HUES6 (cell line): ENCODE measurements around the gene MEX3D.
"Not testable (repeated sequence)": the region's sequence is repeated elsewhere in the genome, so short reads cannot be mapped to it uniquely, and the experiment has no call there.

Source experiments
- H3K27ac ChIP-seq: 2 replicates; pipeline ENCODE4 v1.7.0; 2013; ENCODE audit warnings: low read depth, mild to moderate bottlenecking, low read length, inconsistent platforms
- H3K27me3 ChIP-seq: 2 replicates; pipeline ENCODE4 v1.6.1; 2013; ENCODE audit warnings: low read length; ENCODE audit not compliant: control insufficient read depth, insufficient read depth
- H3K36me3 ChIP-seq: 2 replicates; pipeline ENCODE4 v1.6.1; 2013; ENCODE audit warnings: low read length; ENCODE audit not compliant: control insufficient read depth, insufficient read depth
- H3K4me1 ChIP-seq: 2 replicates; pipeline ENCODE4 v1.6.1; 2013; ENCODE audit warnings: low read length; ENCODE audit not compliant: control insufficient read depth, insufficient read depth
- H3K4me3 ChIP-seq: 2 replicates; pipeline ENCODE4 v1.5.1; 2013; ENCODE audit warnings: low read depth, low read length
- H3K9ac ChIP-seq: one replicate; pipeline ENCODE4 v1.6.1; 2013; ENCODE audit warnings: mild to moderate bottlenecking, low read length
- H3K9me3 ChIP-seq: 2 replicates; pipeline ENCODE4 v1.6.1; 2013; ENCODE audit warnings: low read depth, low read length; ENCODE audit not compliant: control insufficient read depth, insufficient read depth

MEX3D gene

GRCh38 chr19:1530856-1531255 is 37.3 kb downstream of the MEX3D start:
- not testable (repeated sequence) for H3K4me3 ChIP-seq, H3K27ac ChIP-seq, H3K9me3 ChIP-seq, H3K9ac ChIP-seq, H3K36me3 ChIP-seq, H3K4me1 ChIP-seq
- peaks cover 42% of the 10 kb centered on the region for H3K27me3 ChIP-seq

GRCh38 chr19:1529430-1529816 is 38.7 kb downstream of the MEX3D start:
- H3K9ac ChIP-seq, result no peak overlapping the region
- H3K36me3 ChIP-seq, result no peaks in the 10 kb centered on the region
- H3K4me3 ChIP-seq, result no peak overlapping the region
- no peaks in the 10 kb centered on the region for H3K9me3 ChIP-seq
- peaks cover 56% of the 10 kb centered on the region for H3K27me3 ChIP-seq
- H3K4me1 ChIP-seq, result peaks cover 2% of the 10 kb centered on the region; the same call in 1 of the 2 replicates
- H3K27ac ChIP-seq, result no peak overlapping the region

- H3K27ac ChIP-seq, result no peak overlapping the region
- peaks cover 62% of the 10 kb centered on the region for H3K27me3 ChIP-seq
- peaks cover 4% of the 10 kb centered on the region; the same call in 1 of the 2 replicates for H3K4me1 ChIP-seq
- H3K9ac ChIP-seq, result no peak overlapping the region
- no peaks in the 10 kb centered on the region for H3K36me3 ChIP-seq
- no peaks in the 10 kb centered on the region for H3K9me3 ChIP-seq
- no peak overlapping the region for H3K4me3 ChIP-seq
These were observed 39.3 kb downstream of the MEX3D start for GRCh38 chr19:1528596-1529429.

- Histone ChIP-seq H3K4me3 (no peak overlapping the region), H3K4me1 (peaks cover 4% of the 10 kb centered on the region; the same call in 1 of the 2 replicates), H3K36me3 (no peaks in the 10 kb centered on the region), H3K9ac (no peak overlapping the region), H3K27ac (no peak overlapping the region), H3K9me3 (no peaks in the 10 kb centered on the region), H3K27me3 (peaks cover 71% of the 10 kb centered on the region)
These were observed 40.3 kb downstream of the MEX3D start for GRCh38 chr19:1527650-1528309.

GRCh38 chr19:1526979-1527649 is 41.0 kb downstream of the MEX3D start:
- Histone ChIP-seq H3K4me1 (peaks cover 4% of the 10 kb centered on the region; the same call in 1 of the 2 replicates), H3K27ac (no peak overlapping the region), H3K36me3 (no peaks in the 10 kb centered on the region), H3K4me3 (no peak overlapping the region), H3K27me3 (peaks cover 78% of the 10 kb centered on the region), H3K9ac (no peak overlapping the region), H3K9me3 (no peaks in the 10 kb centered on the region)

- Histone ChIP-seq H3K4me1 (peaks cover 4% of the 10 kb centered on the region; the same call in 1 of the 2 replicates), H3K36me3 (no peaks in the 10 kb centered on the region), H3K9me3 (no peaks in the 10 kb centered on the region), H3K4me3 (no peak overlapping the region), H3K27me3 (peaks cover 79% of the 10 kb centered on the region), H3K9ac (no peak overlapping the region), H3K27ac (no peak overlapping the region)
These were observed 41.9 kb downstream of the MEX3D start for GRCh38 chr19:1526066-1526778.

GRCh38 chr19:1525343-1525742 is 42.8 kb downstream of the MEX3D start:
- Histone ChIP-seq H3K27me3 (peaks cover 80% of the 10 kb centered on the region), H3K9me3 (no peaks in the 10 kb centered on the region), H3K36me3 (no peaks in the 10 kb centered on the region), H3K4me1 (peaks cover 4% of the 10 kb centered on the region; the same call in 1 of the 2 replicates), H3K27ac (no peak overlapping the region), H3K4me3 (no peak overlapping the region), H3K9ac (no peak overlapping the region)

GRCh38 chr19:1524972-1525325 is 43.2 kb downstream of the MEX3D start:
- H3K27me3 ChIP-seq, result peaks cover 81% of the 10 kb centered on the region
- no peak overlapping the region for H3K27ac ChIP-seq
- H3K4me1 ChIP-seq, result peaks cover 4% of the 10 kb centered on the region; the same call in 1 of the 2 replicates
- no peaks in the 10 kb centered on the region for H3K36me3 ChIP-seq
- no peak overlapping the region for H3K4me3 ChIP-seq
- H3K9me3 ChIP-seq, result no peaks in the 10 kb centered on the region
- no peak overlapping the region for H3K9ac ChIP-seq

GRCh38 chr19:1524287-1524971 is 43.7 kb downstream of the MEX3D start:
- H3K9me3 ChIP-seq, result no peaks in the 10 kb centered on the region
- no peak overlapping the region for H3K9ac ChIP-seq
- peaks cover 4% of the 10 kb centered on the region; the same call in 1 of the 2 replicates for H3K4me1 ChIP-seq
- H3K4me3 ChIP-seq, result peak overlapping the region; percentile 48
- no peak overlapping the region for H3K27ac ChIP-seq
- no peaks in the 10 kb centered on the region for H3K36me3 ChIP-seq
- H3K27me3 ChIP-seq, result peaks cover 80% of the 10 kb centered on the region
